TTC549 (cell line): ENCODE measurements around the gene DUS2.

Experiments
- FAIRE-seq: peaks from 2 replicates; lab custom pipeline; 2012; peaks lifted over from hg19 to GRCh38; lab: Jason Lieb, UNC

Gene DUS2

GRCh38 chr16:68047987-68048386 lies 24.9 kb downstream of the DUS2 start:
- FAIRE-seq, result no peak

GRCh38 chr16:68049449-68049848 lies 26.4 kb downstream of the DUS2 start:
- FAIRE-seq, result no peak

DNA sequence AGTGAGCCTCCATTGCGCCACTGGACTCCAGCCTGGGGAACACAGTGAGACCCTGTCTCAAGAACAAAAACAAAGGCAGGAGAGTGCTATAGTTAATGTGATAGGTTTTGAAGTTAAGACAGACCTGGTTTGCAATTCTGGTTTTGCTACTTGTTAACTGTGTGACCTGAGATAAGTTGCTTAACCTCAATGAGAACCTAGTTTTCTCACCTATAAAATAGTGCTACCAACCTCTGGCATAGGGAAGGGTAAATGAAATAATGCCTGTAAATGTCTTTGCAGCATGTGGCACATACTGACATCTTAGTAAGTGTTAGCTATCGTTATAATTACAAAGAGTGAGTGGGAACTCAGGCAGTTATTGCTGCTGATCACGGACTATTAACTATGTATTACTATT lies 32.3 kb downstream of the DUS2 start:
- no peak for FAIRE-seq

- no peak for FAIRE-seq
Observed at GRCh38 chr16:68059804-68060203, 36.7 kb downstream of the DUS2 start.

GRCh38 chr16:68061396-68061795 lies 38.3 kb downstream of the DUS2 start:
- no peak for FAIRE-seq

- no peak for FAIRE-seq
Observed at GRCh38 chr16:68062910-68063393, 39.9 kb downstream of the DUS2 start.

GRCh38 chr16:68064791-68065365 lies 41.8 kb downstream of the DUS2 start:
- FAIRE-seq, result no peak

DNA sequence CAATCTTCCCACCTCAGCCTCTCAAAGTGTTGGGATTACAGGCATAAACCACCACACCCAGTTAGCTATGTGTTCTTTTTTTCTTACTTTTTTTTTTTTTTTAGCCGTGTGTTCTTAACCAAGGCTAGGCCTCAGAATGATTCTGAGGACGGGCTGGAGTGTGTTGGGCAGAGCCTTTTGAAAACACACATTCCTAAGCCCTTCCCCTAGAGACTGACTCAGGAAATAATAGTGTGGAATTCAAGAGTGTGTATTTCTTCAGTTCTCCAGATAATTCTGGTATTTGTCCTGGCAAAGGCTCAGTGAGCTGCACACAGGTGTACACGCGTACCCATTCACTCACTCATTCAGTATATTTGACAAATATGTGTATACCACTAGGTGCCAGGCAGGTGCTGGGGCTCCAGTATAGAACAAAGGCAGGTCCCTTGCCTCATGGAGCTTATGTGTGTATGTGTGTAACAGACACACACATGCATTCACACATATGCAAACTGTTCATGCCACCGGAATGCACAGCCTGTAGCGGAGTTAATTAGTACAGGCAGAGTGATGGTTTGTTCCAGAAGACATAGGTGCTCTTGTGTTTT lies 42.7 kb downstream of the DUS2 start:
- FAIRE-seq, result no peak

DNA sequence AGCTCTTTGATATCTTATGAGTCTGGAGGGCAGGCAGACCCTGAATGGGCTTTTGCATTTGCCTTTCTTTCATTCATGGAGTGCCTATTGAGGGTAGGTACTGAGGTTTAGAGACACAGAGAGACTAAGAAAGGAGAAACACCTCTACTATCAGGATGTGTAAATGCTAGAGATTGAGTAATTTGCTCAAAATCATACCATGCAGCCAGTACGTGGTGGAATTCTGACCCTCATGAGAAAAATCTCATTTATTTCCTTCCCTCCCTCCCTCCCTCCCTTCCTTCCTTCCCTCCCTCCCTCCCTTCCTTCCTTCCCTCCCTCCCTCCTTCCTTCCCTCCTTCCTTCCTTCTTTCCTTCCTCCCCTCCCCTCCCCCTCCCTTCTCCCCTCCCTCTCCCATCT lies 43.7 kb downstream of the DUS2 start:
- FAIRE-seq, result no peak

- FAIRE-seq, result no peak
Observed at GRCh38 chr16:68068926-68069325, 45.8 kb downstream of the DUS2 start.

GRCh38 chr16:68069511-68070248 lies 46.6 kb downstream of the DUS2 start:
- FAIRE-seq, result no peak

- no peak for FAIRE-seq
Observed at GRCh38 chr16:68070249-68070730, 47.2 kb downstream of the DUS2 start.

DNA sequence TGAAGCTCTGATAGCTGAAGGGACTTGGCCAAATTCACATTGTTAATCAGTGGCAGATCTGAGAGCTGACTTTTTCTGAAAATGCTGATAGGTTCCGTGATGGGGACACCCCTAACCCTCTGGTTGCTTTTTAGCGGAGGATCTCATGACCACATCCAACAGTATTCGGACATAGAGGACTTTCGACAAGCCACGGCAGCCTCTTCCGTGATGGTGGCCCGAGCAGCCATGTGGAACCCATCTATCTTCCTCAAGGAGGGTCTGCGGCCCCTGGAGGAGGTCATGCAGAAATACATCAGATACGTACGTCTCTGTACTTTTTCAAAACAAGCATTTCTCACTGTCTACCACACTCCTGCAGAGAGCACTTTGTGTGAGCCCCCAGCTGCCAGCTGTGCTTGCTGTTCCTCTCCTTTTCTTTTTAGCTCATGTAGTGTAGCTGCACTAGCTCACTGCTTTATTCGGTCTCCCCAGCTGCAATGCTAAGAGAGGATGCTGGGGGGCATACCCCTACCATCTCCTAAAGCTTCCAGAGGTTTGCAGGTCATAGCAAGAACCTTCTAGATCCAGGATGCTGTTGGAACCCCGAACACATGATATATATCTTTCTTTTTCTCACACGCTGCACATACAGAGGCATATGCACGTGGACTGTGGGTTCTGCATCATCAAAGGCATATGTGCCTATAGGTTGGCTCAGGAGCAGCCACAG lies 47.9 kb downstream of the DUS2 start:
- no peak for FAIRE-seq

- no peak for FAIRE-seq
Observed at GRCh38 chr16:68071518-68071901, 48.4 kb downstream of the DUS2 start.

GRCh38 chr16:68072038-68072695 lies 49.1 kb downstream of the DUS2 start:
- no peak for FAIRE-seq

DNA sequence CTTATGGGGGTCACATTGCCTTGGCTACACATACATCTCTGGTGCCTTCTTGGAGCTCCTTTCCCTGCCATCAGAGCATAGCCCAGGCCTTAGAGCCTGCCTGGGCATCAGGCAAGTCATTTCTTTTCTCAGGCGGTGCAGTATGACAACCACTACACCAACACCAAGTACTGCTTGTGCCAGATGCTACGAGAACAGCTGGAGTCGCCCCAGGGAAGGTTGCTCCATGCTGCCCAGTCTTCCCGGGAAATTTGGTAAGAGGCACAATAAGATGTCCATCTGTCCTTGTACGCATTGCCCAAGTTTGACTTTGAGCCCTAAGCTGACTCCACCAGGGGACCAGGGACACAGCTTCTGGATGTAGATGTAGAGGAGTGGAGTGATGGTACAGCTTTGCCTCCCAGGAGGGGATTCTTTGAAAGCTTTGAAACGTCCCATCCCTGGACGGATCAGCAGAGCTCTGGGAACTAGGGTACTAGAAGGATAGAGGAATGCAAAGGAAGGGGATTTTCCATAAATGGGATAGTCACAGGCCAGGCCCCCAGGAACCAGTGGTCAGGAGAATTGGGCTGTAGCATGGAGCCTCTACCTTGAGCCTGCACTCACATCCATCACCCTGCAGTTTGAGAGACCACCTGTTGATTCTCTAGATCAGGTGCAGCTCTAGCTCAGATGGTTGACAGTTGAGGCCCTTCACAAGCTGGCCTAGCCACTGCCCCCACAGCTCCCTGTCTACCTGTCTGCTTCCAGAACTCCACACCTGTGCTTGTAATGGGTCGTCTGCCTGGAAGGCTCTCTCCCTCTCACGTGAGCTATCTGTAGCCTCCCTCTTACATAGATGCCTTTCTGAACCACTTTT lies 51.0 kb downstream of the DUS2 start:
- no peak for FAIRE-seq

DNA sequence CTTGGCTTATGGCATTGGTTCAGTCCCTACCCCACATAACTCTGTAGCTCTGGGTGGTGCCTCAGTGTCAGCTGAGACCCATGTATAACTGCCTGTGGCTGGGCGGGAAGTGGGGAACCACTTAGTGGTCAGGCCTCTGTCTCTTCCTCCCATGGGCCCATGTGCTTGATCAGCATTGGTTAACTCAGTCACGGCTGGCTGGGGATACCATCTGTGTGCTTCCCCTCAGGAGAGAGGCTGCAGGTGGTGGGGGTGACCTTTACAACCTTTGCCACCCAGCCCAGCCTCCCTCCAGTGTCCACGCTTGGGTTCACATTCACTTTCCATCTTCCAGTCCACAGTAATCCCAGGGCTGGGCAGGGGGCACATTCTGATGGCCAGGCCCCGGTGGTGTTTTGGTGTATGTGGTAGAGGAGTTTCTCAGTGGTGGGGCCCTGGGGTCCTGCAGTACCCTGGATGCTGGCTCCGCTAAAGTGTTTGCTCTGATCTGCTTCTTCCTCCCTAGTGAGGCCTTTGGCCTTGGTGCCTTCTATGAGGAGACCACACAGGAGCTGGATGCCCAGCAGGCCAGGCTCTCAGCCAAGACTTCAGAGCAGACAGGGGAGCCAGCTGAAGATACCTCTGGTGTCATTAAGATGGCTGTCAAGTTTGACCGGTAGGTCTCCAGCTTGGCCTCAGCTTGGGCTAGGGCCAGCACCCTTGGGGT lies 51.9 kb downstream of the DUS2 start:
- FAIRE-seq, result no peak

- FAIRE-seq, result no peak
Observed at GRCh38 chr16:68075980-68076379, 52.9 kb downstream of the DUS2 start.

- FAIRE-seq, result no peak
Observed at GRCh38 chr16:68076560-68076959, 53.5 kb downstream of the DUS2 start.

- no peak for FAIRE-seq
Observed at GRCh38 chr16:68077866-68078700, 55.0 kb downstream of the DUS2 start.
